Erythroblast (primary cell): ENCODE measurements around the gene MAOA.
"Not testable (repeated sequence)": the region's sequence is repeated elsewhere in the genome, so short reads cannot be mapped to it uniquely, and the experiment has no call there.

ENCODE experiments used
- DNase-seq, 2 experiments: peaks; one replicate each; lab custom pipeline; 2025; lab: John Stamatoyannopoulos, UW
- GATA1 ChIP-seq: IDR thresholded peaks from 2 replicates; pipeline ENCODE4 v1.6.1; 2011; ENCODE audit warnings: low read depth, mild to moderate bottlenecking, control low read depth, low read length, moderate library complexity
- POLR2A ChIP-seq: IDR thresholded peaks from 2 replicates; pipeline ENCODE4 v1.6.1; 2011; ENCODE audit warnings: mild to moderate bottlenecking, low read length

MAOA gene

GRCh38 chrX:43644124-43644701, 11.9 kb upstream of the MAOA start:
- peak; percentile 1 to 10 for DNase-seq
- TF ChIP-seq GATA1 (no peak), POLR2A (no peak)

GRCh38 chrX:43646800-43647199, 9.3 kb upstream of the MAOA start:
- DNase-seq = no peak
- TF ChIP-seq POLR2A (no peak), GATA1 (no peak)

GRCh38 chrX:43654431-43655150, 1.5 kb upstream of the MAOA start:
- TF ChIP-seq GATA1 (no peak), POLR2A (no peak)
- DNase-seq = peak; percentile 93 to 94

GRCh38 chrX:43655151-43656004, 721 bp upstream of the MAOA start:
- DNase-seq = peak; percentile 46 to 47
- no peak for TF ChIP-seq POLR2A
- TF ChIP-seq GATA1 = no peak

GRCh38 chrX:43657671-43658070, 1.6 kb downstream of the MAOA start:
- TF ChIP-seq GATA1 (no peak), POLR2A (no peak)
- DNase-seq = peak; percentile 29 to 78

- no peak for DNase-seq
- TF ChIP-seq GATA1 (no peak), POLR2A (no peak)
Measured at GRCh38 chrX:43661521-43662240, 5.6 kb downstream of the MAOA start.

- no peak for DNase-seq
- TF ChIP-seq POLR2A (no peak), GATA1 (no peak)
Measured at GRCh38 chrX:43663173-43663572, 7.1 kb downstream of the MAOA start.

- no peak for DNase-seq
- no peak for TF ChIP-seq POLR2A
- no peak for TF ChIP-seq GATA1
Measured at GRCh38 chrX:43664258-43664657, 8.2 kb downstream of the MAOA start.

GRCh38 chrX:43664708-43665107, 8.6 kb downstream of the MAOA start:
- no peak for DNase-seq
- TF ChIP-seq POLR2A (no peak), GATA1 (no peak)

GRCh38 chrX:43666311-43666912, 10.3 kb downstream of the MAOA start:
- no peak for TF ChIP-seq GATA1
- TF ChIP-seq POLR2A = no peak
- DNase-seq = no peak

- DNase-seq = not testable (repeated sequence)
Measured at GRCh38 chrX:43675965-43676628, 20.0 kb downstream of the MAOA start.

GRCh38 chrX:43676971-43677572, 21.0 kb downstream of the MAOA start:
- TF ChIP-seq POLR2A (no peak), GATA1 (no peak)
- peak; percentile 3 to 66 for DNase-seq

GRCh38 chrX:43677993-43678392, 21.9 kb downstream of the MAOA start:
- peak in 1 of 2 experiments; percentile 1 for DNase-seq
- no peak for TF ChIP-seq POLR2A
- no peak for TF ChIP-seq GATA1
